K562 (cell line): Measurements from ENCODE around the gene LTBP2. TPM values are rescaled to one million over a fixed set of nuclear protein-coding genes. Genes with fewer than 3 reads are reported as not detected.

Source experiments
- AFF1 ChIP-seq, 2 experiments: fragments of 450-650 bp; IDR thresholded peaks; 2 replicates each; pipeline ENCODE4 v1.6.1; 2018; ENCODE audit warnings: mild to moderate bottlenecking in 2 of 2, low read depth in 1 of 2; ENCODE audit not compliant: partially characterized antibody in 2 of 2
- ARID2 ChIP-seq: fragments of 450-650 bp; IDR thresholded peaks from 2 replicates; pipeline ENCODE4 v1.6.1; 2017; ENCODE audit warnings: antibody characterized with exemption, mild to moderate bottlenecking
- E2F1 ChIP-seq: sonication (generic); formaldehyde crosslinking; IDR thresholded peaks from 2 replicates; pipeline ENCODE4 v1.8.1; 2023; ENCODE audit warnings: mild to moderate bottlenecking, missing genetic modification reagents, moderate library complexity
- E2F3 ChIP-seq: fragments of 250-450 bp; sonication (Bioruptor Pico); IDR thresholded peaks from 2 replicates; pipeline ENCODE4 v1.4.0; 2020; ENCODE audit warnings: mild to moderate bottlenecking
- PBX2 ChIP-seq, 2 experiments: IDR thresholded peaks in 1 of 2; conservative IDR thresholded peaks in 1 of 2; 2 replicates each; pipeline ENCODE4 v1.6.1; 2016; ENCODE audit warnings: low read depth in 2 of 2, mild to moderate bottlenecking in 1 of 2, missing compliant biosample characterization in 1 of 2, missing genetic modification characterization in 1 of 2, moderate library complexity in 1 of 2
- PTBP1 ChIP-seq: fragments of 200-400 bp; formaldehyde crosslinking; IDR thresholded peaks from 2 replicates; pipeline ENCODE4 v1.6.1; 2017; ENCODE audit warnings: low read depth, low read length
- SRSF1 ChIP-seq: fragments of 200-400 bp; formaldehyde crosslinking; IDR thresholded peaks from 2 replicates; pipeline ENCODE4 v1.6.1; 2017; ENCODE audit warnings: mild to moderate bottlenecking, low read depth, low read length, moderate library complexity
- polyA plus RNA-seq, 8 experiments: library from polyadenylated mRNA; depleted of rRNA in 4 of 8; stranded (reverse) in 5 of 8; unstranded in 3 of 8; fragments of >200 nt; fragmentation: Nextera tagmentation in 2 of 8; fragmentation: Illumina TruSeq in 1 of 8; extraction: Ambion mirVana in 2 of 8; extraction: Trizol in 1 of 8; gene quantifications; 2 replicates each; pipeline versions ENCODE4 v1.2.1 to v1.2.3, GENCODE V29; 2011 to 2014; ENCODE audit warnings: inconsistent platforms in 1 of 8, missing spikeins in 1 of 8
- total RNA-seq, 7 experiments: library from RNA; depleted of rRNA in 6 of 7; stranded (reverse); fragments of >200 nt in 6 of 7; fragmentation: Illumina TruSeq in 2 of 7; extraction: Trizol in 2 of 7; gene quantifications; 2 replicates each; pipeline versions ENCODE4 v1.2.1 to v1.2.3, GENCODE V29; 2011 to 2021; ENCODE audit warnings: low replicate concordance in 1 of 7

Gene LTBP2
- total and polyA plus RNA-seq, 9 of the 15 experiments (the other 6 are each of a cell fraction or from before 2014, with no cell fraction given) = under 0.01 to 0.18 (median 0.03) TPM; not detected in 3

GRCh38 chr14:74594029-74594428, 18.0 kb downstream of the LTBP2 start (continued):
- TF ChIP-seq PBX2 (CRISPR knock-in tag; IDR thresholded peaks at IDR 0.05; ENCODE audit: low read depth) = no peak
- no peak for TF ChIP-seq PBX2 (tag; conservative IDR thresholded peaks at IDR 0.05; ENCODE audit: low read depth)
- TF ChIP-seq AFF1 (IDR thresholded peaks at IDR 0.05; ENCODE audit: low read depth in 1 of 2, partially characterized antibody in 2 of 2) = no peak
- TF ChIP-seq E2F3 (CRISPR knock-in tag) = no peak
- TF ChIP-seq E2F1 (CRISPR knock-in tag) = no peak
- no peak for TF ChIP-seq SRSF1
- TF ChIP-seq PTBP1 = no peak
- no peak for TF ChIP-seq ARID2
